CD14-positive monocyte (primary cell): Measurements from ENCODE around the gene KRTAP10-10. TPM values are rescaled to one million over a fixed set of nuclear protein-coding genes. Genes with fewer than 3 reads are reported as not detected.

ENCODE experiments used
- DNase-seq, 3 donors: peaks; one replicate each; pipeline ENCODE4 v3.0.0-alpha.2; 2011 to 2022
- H2AFZ ChIP-seq: 2 replicates; pipeline ENCODE4 v1.6.0; 2012; ENCODE audit warnings: mild to moderate bottlenecking, low read depth, low read length, inconsistent platforms; ENCODE audit not compliant: insufficient read depth, poor library complexity, severe bottlenecking
- H3K27ac ChIP-seq, 2 donors: 1 replicate in 1 of 2; 2 replicates in 1 of 2; pipeline ENCODE4 v1.5.1; 2012 to 2013; ENCODE audit warnings: low read length in 2 of 2, control low read depth in 1 of 2, inconsistent platforms in 1 of 2, low read depth in 1 of 2, mild to moderate bottlenecking in 1 of 2
- H3K27me3 ChIP-seq, 2 donors: one replicate each; pipeline versions ENCODE4 v1.6.0 to v1.6.1; 2011 to 2013; ENCODE audit warnings: low read length in 2 of 2; ENCODE audit not compliant: control insufficient read depth in 2 of 2, insufficient read depth in 2 of 2
- H3K36me3 ChIP-seq, 2 donors: replicated peaks in 1 of 2; 1 replicate in 1 of 2; 2 replicates in 1 of 2; pipeline versions ENCODE4 v1.5.1 to v1.6.1; 2012 to 2013; ENCODE audit warnings: low read length in 2 of 2, control low read depth in 1 of 2, inconsistent platforms in 1 of 2, mild to moderate bottlenecking in 1 of 2; ENCODE audit not compliant: insufficient read depth in 2 of 2, control insufficient read depth in 1 of 2
- H3K4me1 ChIP-seq, 2 donors: 1 replicate in 1 of 2; 2 replicates in 1 of 2; pipeline versions ENCODE4 v1.5.1 to v1.6.1; 2012 to 2013; ENCODE audit warnings: low read length in 2 of 2, control low read depth in 1 of 2, inconsistent platforms in 1 of 2, mild to moderate bottlenecking in 1 of 2, moderate library complexity in 1 of 2; ENCODE audit not compliant: insufficient read depth in 2 of 2, control insufficient read depth in 1 of 2
- H3K4me2 ChIP-seq: replicated peaks from 2 replicates; pipeline ENCODE3; 2012; ENCODE audit warnings: low read length, moderate library complexity, mild to moderate bottlenecking; ENCODE audit not compliant: poor library complexity, severe bottlenecking; ENCODE audit errors: extremely low read depth
- H3K4me3 ChIP-seq, 3 experiments: fragments of 200-600 bp in 1 of 3; sonication (generic) in 1 of 3; replicated peaks in 1 of 3; 1 replicate in 2 of 3; 2 replicates in 1 of 3; pipeline ENCODE4 v1.5.1; 2011 to 2013; ENCODE audit warnings: low read length in 3 of 3, mild to moderate bottlenecking in 3 of 3, control low read depth in 2 of 3, low read depth in 2 of 3, inconsistent platforms in 1 of 3, moderate library complexity in 1 of 3
- H3K79me2 ChIP-seq: 2 replicates; pipeline ENCODE4 v1.6.0; 2012; ENCODE audit warnings: mild to moderate bottlenecking, control low read depth, inconsistent platforms, low read length, moderate library complexity; ENCODE audit not compliant: insufficient read depth
- H3K9ac ChIP-seq: 2 replicates; pipeline ENCODE4 v1.6.0; 2017; ENCODE audit warnings: low read length, mild to moderate bottlenecking; ENCODE audit not compliant: insufficient read depth, poor library complexity, severe bottlenecking
- H3K9me3 ChIP-seq, 2 donors: replicated peaks in 1 of 2; 1 replicate in 1 of 2; 2 replicates in 1 of 2; pipeline versions ENCODE4 v1.5.1 to v1.6.1; 2012 to 2013; ENCODE audit warnings: low read length in 2 of 2, control low read depth in 1 of 2; ENCODE audit not compliant: control insufficient read depth in 1 of 2, insufficient read depth in 1 of 2
- H4K20me1 ChIP-seq: 2 replicates; pipeline ENCODE4 v1.6.0; 2012; ENCODE audit warnings: mild to moderate bottlenecking, low read length, control low read depth, moderate library complexity; ENCODE audit not compliant: insufficient read depth
- H3K27ac Mint-ChIP-seq, 7 donors: one replicate each; pipeline ENCODE4 v1.8.0; 2020; ENCODE audit warnings: mild to moderate bottlenecking in 7 of 7, mixed read lengths in 7 of 7, moderate library complexity in 6 of 7, inconsistent platforms in 2 of 7
- H3K27me3 Mint-ChIP-seq, 3 donors: one replicate each; pipeline ENCODE4 v1.8.0; 2021 to 2022; ENCODE audit warnings: low read depth in 3 of 3, mild to moderate bottlenecking in 3 of 3, mixed read lengths in 3 of 3, moderate library complexity in 3 of 3, inconsistent platforms in 1 of 3
- H3K36me3 Mint-ChIP-seq, 2 donors: one replicate each; pipeline ENCODE4 v1.8.0; 2020; ENCODE audit warnings: mixed read lengths in 2 of 2, inconsistent platforms in 1 of 2, mild to moderate bottlenecking in 1 of 2
- H3K4me1 Mint-ChIP-seq: one replicate; pipeline ENCODE4 v1.8.0; 2020; ENCODE audit warnings: mild to moderate bottlenecking, mixed read lengths
- H3K4me3 Mint-ChIP-seq, 2 donors: one replicate each; pipeline ENCODE4 v1.8.0; 2020; ENCODE audit warnings: mild to moderate bottlenecking in 2 of 2, mixed read lengths in 2 of 2, moderate library complexity in 1 of 2
- H3K9me3 Mint-ChIP-seq, 7 donors: one replicate each; pipeline ENCODE4 v1.8.0; 2020 to 2022; ENCODE audit warnings: mixed read lengths in 7 of 7, mild to moderate bottlenecking in 6 of 7, moderate library complexity in 6 of 7, inconsistent platforms in 2 of 7
- CTCF ChIP-seq: fragments of 200-600 bp; IDR thresholded peaks from one replicate; pipeline ENCODE4 v1.8.0; 2022; ENCODE audit warnings: antibody characterized with exemption, mild to moderate bottlenecking
- WGBS: methylation state at CpG from one replicate; pipeline ENCODE4 v1.1.5; 2013; ENCODE audit warnings: missing lambda C conversion rate; ENCODE audit not compliant: insufficient coverage; 5-methylcytosine and 5-hydroxymethylcytosine counted together
- intact Hi-C, 2 donors: fragments of 100-400 bp; cut with micrococcal nuclease; formaldehyde crosslinking; loops; one replicate each; pipeline versions ENCODE4 v1.15.0 to v1.15.1; 2023
- polyA plus RNA-seq, 3 donors: library from polyadenylated mRNA; depleted of rRNA in 1 of 3; unstranded in 2 of 3; stranded (reverse) in 1 of 3; fragments of 300-500 nt in 2 of 3; fragments of >200 nt in 1 of 3; fragmentation: Illumina TruSeq in 2 of 3; gene quantifications; 1 replicate in 2 of 3; 2 replicates in 1 of 3; pipeline ENCODE4 v1.2.3, GENCODE V29; 2012 to 2021

The KRTAP10-10 gene
- polyA plus RNA-seq, 3 donors = not detected

DNA sequence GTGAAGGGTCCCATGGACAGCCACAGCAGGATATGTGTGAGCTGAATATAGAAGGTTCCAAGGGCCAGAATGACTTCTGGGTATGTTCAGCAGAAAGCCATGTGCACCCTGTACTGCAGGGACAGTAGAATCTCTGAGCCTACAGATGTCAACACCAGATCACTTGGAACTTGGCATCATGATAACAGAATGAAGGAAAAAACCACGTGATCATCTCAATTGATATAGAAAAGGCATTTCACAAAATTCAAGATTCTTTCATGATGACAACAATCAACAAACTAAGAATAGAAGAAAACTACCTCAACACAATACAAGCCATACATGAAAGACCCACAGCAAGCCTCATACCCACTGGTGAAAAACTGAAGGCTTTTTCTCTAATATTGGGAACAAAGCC, 30.5 kb downstream of the KRTAP10-10 start:
- no peak overlapping the region for H2AFZ ChIP-seq
- no peaks in the 10 kb centered on the region for H3K36me3 Mint-ChIP-seq
- H3K9me3 Mint-ChIP-seq = peaks cover 19 to 43% (median 35%) of the 10 kb centered on the region in 7 donors
- DNase-seq = no peak
- H3K4me1 Mint-ChIP-seq = no peaks in the 10 kb centered on the region
- H3K9ac ChIP-seq = no peak overlapping the region
- intact Hi-C loops = no loop called here
- H3K4me3 Mint-ChIP-seq = no peak overlapping the region
- H3K27ac Mint-ChIP-seq = no peak overlapping the region
- no peak overlapping the region for H3K4me2 ChIP-seq
- WGBS = 100% methylated on average over 1 of the region's 1 CpG
- no peaks in the 10 kb centered on the region for H3K27me3 ChIP-seq
- no peaks in the 10 kb centered on the region for H3K4me1 ChIP-seq
- TF ChIP-seq CTCF = no peak
- no peak overlapping the region for H3K27ac ChIP-seq
- H4K20me1 ChIP-seq = no peaks in the 10 kb centered on the region
- no peak overlapping the region for H3K4me3 ChIP-seq
- H3K9me3 ChIP-seq = peaks cover 23 to 38% of the 10 kb centered on the region in 2 donors
- H3K36me3 ChIP-seq = no peaks in the 10 kb centered on the region
- peaks cover 3 to 16% (median 6%) of the 10 kb centered on the region in 3 donors for H3K27me3 Mint-ChIP-seq
- H3K79me2 ChIP-seq = no peaks in the 10 kb centered on the region

DNA sequence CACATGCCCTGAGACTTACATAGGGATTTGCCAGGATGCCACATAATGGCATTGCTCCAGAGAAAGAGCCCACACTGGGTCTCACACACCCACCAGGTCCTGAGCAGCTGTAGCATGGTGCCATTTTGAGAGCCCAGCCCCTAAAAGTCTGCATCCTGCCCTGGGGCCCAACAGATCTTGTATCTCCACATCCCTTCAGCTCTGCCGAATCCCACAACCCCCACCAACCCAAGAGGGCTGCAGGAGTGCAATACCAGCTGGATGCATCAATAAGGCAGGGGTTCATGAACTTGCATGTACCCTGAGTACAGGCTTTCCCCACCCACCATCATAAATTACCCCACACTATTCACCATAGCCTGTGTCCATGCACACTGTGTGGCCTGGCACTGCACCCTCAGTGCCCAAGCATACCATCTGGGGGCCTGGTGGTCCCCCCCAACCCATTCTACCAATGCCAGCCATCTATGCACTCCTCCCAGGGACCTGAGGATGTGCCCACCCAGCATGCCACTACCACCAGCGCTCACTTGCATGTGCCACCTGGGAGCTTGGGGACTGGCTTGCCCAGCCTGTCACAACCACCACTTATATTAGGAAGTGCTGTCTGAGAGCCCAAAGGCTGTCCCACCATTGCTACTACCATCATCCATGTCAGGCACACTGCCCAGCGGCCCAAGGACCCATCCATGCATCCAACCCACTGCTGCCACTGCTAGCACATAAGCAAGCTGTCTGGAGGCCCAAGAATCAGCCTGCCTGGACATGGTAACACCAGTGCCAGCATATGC, 33.7 kb downstream of the KRTAP10-10 start:
- H3K79me2 ChIP-seq = no peaks in the 10 kb centered on the region
- peaks cover 25 to 51% (median 44%) of the 10 kb centered on the region in 7 donors for H3K9me3 Mint-ChIP-seq
- peaks cover 8 to 14% (median 9%) of the 10 kb centered on the region in 3 donors for H3K27me3 Mint-ChIP-seq
- H3K4me2 ChIP-seq = no peak overlapping the region
- H4K20me1 ChIP-seq = no peaks in the 10 kb centered on the region
- no peak overlapping the region for H3K27ac ChIP-seq
- H3K9me3 ChIP-seq = peaks cover 28 to 33% of the 10 kb centered on the region in 2 donors
- no peak overlapping the region for H2AFZ ChIP-seq
- H3K9ac ChIP-seq = no peak overlapping the region
- 74% methylated on average over 2 of the region's 3 CpGs for whole genome bisulfite sequencing
- H3K27me3 ChIP-seq = no peaks in the 10 kb centered on the region
- no peaks in the 10 kb centered on the region for H3K4me1 Mint-ChIP-seq
- no peaks in the 10 kb centered on the region for H3K36me3 Mint-ChIP-seq
- no peak overlapping the region for H3K4me3 ChIP-seq
- TF ChIP-seq CTCF = no peak
- no peaks in the 10 kb centered on the region for H3K4me1 ChIP-seq
- H3K36me3 ChIP-seq = no peaks in the 10 kb centered on the region
- H3K4me3 Mint-ChIP-seq = no peak overlapping the region
- DNase-seq = no peak
- no peak overlapping the region for H3K27ac Mint-ChIP-seq
- intact Hi-C loops = no loop called here
